Mucosa of rectum (tissue), 2 donors: Measurements from ENCODE around the gene ABHD16A.

ENCODE experiments used
- H3K27ac ChIP-seq, 2 donors: one replicate each; pipeline ENCODE4 v1.7.0; 2013; ENCODE audit warnings: inconsistent platforms in 2 of 2, low read depth in 2 of 2, low read length in 2 of 2
- H3K27me3 ChIP-seq, 2 donors: one replicate each; pipeline ENCODE4 v1.7.0; 2013; ENCODE audit warnings: low read length in 2 of 2; ENCODE audit not compliant: control insufficient read depth in 2 of 2, insufficient read depth in 2 of 2
- H3K36me3 ChIP-seq, 2 donors: one replicate each; pipeline ENCODE4 v1.7.0; 2013; ENCODE audit warnings: low read length in 2 of 2; ENCODE audit not compliant: control insufficient read depth in 2 of 2, insufficient read depth in 2 of 2
- H3K4me1 ChIP-seq, 2 donors: one replicate each; pipeline ENCODE4 v1.7.0; 2013; ENCODE audit warnings: low read length in 2 of 2, mild to moderate bottlenecking in 1 of 2; ENCODE audit not compliant: control insufficient read depth in 2 of 2, insufficient read depth in 2 of 2
- H3K4me3 ChIP-seq, 2 donors: one replicate each; pipeline ENCODE4 v1.7.0; 2013; ENCODE audit warnings: low read length in 2 of 2
- H3K9ac ChIP-seq, 2 donors: one replicate each; pipeline ENCODE4 v1.7.0; 2013; ENCODE audit warnings: low read length in 2 of 2, low read depth in 1 of 2, mild to moderate bottlenecking in 1 of 2
- H3K9me3 ChIP-seq, 2 donors: one replicate each; pipeline ENCODE4 v1.7.0; 2013; ENCODE audit warnings: low read length in 2 of 2; ENCODE audit not compliant: control insufficient read depth in 2 of 2
- donor health status: healthy.
- donor health status: Normal muscosa, but diverticular disease.

ABHD16A gene

GRCh38 chr6:31641370-31641769, 61.8 kb downstream of the ABHD16A start:
- no peaks in the 10 kb centered on the region for H3K4me1 ChIP-seq
- H3K4me3 ChIP-seq: no peak overlapping the region
- peaks cover 80 to 87% of the 10 kb centered on the region in 2 donors for H3K36me3 ChIP-seq
- H3K27me3 ChIP-seq: no peaks in the 10 kb centered on the region
- no peaks in the 10 kb centered on the region for H3K9me3 ChIP-seq
- H3K9ac ChIP-seq: no peak overlapping the region
- H3K27ac ChIP-seq: no peak overlapping the region

- Histone ChIP-seq H3K9me3 (no peaks in the 10 kb centered on the region), H3K9ac (no peak overlapping the region), H3K4me1 (no peaks in the 10 kb centered on the region), H3K27ac (no peak overlapping the region), H3K27me3 (no peaks in the 10 kb centered on the region), H3K4me3 (no peak overlapping the region), H3K36me3 (peaks cover 80 to 88% of the 10 kb centered on the region in 2 donors)
Measured at GRCh38 chr6:31640612-31641011, 62.5 kb downstream of the ABHD16A start.

DNA sequence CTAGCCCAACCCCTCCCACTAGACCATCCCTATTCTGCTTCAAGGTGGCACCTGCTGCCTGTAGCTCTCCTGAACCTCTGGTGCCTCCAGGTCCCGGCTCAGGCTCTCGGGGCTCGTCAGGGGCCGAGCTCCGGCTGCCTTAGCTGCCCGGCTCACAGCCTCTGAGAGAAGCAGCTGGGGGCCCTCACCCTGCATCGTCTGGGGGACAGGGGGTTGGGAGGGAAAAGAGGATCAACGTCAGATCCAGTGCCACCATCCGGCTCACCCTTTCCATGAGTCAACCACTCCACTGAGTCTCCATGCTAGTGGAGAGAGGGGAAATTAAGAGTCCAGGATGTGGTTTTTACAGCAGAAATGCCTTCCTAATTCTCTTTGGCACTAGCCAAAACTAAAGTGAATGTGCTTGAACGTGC, 63.7 kb downstream of the ABHD16A start:
- no peak overlapping the region for H3K4me3 ChIP-seq
- H3K27me3 ChIP-seq: no peaks in the 10 kb centered on the region
- no peak overlapping the region for H3K9ac ChIP-seq
- no peaks in the 10 kb centered on the region for H3K4me1 ChIP-seq
- H3K9me3 ChIP-seq: no peaks in the 10 kb centered on the region
- H3K36me3 ChIP-seq: peaks cover 80 to 88% of the 10 kb centered on the region in 2 donors
- no peak overlapping the region for H3K27ac ChIP-seq

GRCh38 chr6:31639043-31639442, 64.1 kb downstream of the ABHD16A start:
- Histone ChIP-seq H3K4me3 (no peak overlapping the region), H3K27ac (no peak overlapping the region), H3K4me1 (no peaks in the 10 kb centered on the region), H3K36me3 (peaks cover 80 to 88% of the 10 kb centered on the region in 2 donors), H3K9me3 (no peaks in the 10 kb centered on the region), H3K9ac (no peak overlapping the region), H3K27me3 (no peaks in the 10 kb centered on the region)
